Middle frontal gyrus (tissue), 1 donor: ENCODE data around the gene TTN.

Experiments used
- DNase-seq: peaks from one replicate; pipeline ENCODE4 v3.0.0-alpha.2; 2015; ENCODE audit warnings: low spot score; ENCODE audit errors: extremely low spot score

Gene TTN

GRCh38 chr2:178807227-178808008, at the start of gene TTN:
Gene TTN (minus strand): TSS chr2:178807423. CDS start chr2:178804642, 2,781 bp downstream.
- DNase-seq: no peak

GRCh38 chr2:178855151-178855550, 47.9 kb upstream of the TTN start:
- no peak for DNase-seq

- DNase-seq: no peak
Observed at GRCh38 chr2:178848335-178848734, 41.1 kb upstream of the TTN start.

- DNase-seq: no peak
Observed at GRCh38 chr2:178846458-178846802, 39.2 kb upstream of the TTN start.

- no peak for DNase-seq
Observed at GRCh38 chr2:178845566-178846457, 38.6 kb upstream of the TTN start.

GRCh38 chr2:178844701-178845100, 37.5 kb upstream of the TTN start:
- DNase-seq: no peak

- DNase-seq: no peak
Observed at GRCh38 chr2:178844269-178844668, 37.0 kb upstream of the TTN start.

DNA sequence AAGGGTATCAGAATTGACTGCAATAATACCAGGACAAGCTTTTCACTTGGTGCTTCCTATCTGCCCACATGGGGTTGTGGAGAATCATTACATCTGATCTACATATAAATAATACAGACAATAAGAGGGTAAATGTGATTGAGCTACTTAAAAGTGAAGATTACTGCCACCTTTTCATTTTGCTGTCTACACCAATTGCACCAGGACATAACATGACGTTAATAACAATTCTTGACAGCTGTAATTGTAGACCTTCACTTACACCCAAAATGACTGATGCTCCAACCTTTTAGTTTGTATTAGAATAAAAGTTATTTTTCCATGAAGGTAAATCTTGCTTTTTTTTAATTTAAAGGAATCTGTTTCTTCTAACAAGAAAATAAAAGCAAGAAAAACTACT, 36.5 kb upstream of the TTN start:
- DNase-seq: no peak

DNA sequence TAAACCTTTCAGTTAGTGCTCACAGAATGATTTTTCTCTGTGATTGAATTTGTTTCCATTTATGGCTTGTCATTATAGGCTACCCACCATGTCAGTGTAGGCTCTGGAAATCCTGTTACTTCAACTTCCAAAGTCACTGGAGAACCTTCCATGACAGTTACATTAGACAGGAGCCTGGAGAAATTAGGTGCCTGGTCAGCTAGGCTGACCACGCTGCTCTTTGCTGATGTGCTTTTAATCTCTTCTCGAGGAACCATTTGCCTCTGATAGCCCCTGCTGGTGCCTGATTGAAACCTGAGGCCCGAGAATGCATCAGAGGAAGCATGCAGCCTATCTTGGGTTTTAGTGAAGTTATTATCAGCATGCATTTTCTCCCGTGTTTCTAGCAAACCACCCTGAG, 29.6 kb upstream of the TTN start:
- no peak for DNase-seq

DNA sequence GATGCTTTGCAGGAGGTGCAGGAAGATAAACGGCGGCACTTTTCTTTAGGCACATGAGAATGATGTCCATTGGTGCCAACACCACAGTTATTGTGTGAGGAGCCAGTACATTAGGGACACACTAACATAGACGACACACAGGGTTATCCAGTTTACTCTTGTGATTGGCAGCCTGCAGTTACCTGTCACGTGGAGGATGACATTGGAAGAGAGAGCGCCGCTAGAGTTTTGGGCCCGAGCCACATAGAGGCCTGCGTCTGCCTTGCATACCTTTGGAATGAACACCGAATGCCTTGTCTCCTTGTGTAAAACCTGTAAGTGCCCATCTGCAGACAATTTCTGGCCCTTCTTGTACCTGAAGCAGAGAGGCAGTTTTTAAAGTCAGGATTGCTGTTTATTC, 26.9 kb upstream of the TTN start:
- DNase-seq: no peak

DNA sequence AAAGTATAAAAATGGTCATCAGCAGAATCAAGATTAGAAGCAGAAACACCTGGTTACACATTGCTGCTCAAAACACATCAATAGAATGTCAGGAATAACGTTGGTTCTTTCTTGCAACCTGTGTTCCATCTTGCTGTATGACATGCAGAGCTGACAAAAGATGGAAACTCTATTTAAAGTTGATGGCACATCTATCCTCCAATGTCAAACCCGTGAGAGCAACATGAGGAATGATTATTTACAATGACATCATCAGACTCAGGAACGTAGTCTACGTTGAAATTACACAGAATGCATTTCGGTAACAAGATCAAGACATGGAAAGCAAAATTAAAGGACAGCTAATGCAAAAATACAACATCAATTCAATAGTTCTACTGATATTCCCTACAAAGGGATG, 26.2 kb upstream of the TTN start:
- no peak for DNase-seq

DNA sequence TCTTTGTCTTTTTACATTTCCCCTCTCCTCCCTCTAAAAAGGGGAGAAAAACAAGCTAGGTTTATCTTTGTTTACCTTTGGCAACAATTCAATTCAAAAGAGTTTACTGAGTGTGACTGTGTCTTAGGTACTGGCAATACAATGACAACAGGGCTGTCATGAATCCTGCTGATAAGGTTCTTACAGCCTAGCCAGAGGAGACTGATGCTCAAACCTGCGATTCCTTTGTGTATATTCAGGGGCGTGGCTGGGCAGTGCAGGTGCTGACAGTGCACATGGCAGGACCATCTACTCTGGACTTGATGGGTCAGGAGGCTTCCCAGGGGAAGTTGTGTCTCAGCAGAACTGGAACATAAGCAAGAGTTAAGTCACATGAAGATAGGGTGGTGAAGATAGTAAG, 23.2 kb upstream of the TTN start:
- no peak for DNase-seq

- no peak for DNase-seq
Observed at GRCh38 chr2:178829981-178830380, 22.8 kb upstream of the TTN start.

GRCh38 chr2:178829299-178829960, 22.2 kb upstream of the TTN start:
- DNase-seq: no peak

DNA sequence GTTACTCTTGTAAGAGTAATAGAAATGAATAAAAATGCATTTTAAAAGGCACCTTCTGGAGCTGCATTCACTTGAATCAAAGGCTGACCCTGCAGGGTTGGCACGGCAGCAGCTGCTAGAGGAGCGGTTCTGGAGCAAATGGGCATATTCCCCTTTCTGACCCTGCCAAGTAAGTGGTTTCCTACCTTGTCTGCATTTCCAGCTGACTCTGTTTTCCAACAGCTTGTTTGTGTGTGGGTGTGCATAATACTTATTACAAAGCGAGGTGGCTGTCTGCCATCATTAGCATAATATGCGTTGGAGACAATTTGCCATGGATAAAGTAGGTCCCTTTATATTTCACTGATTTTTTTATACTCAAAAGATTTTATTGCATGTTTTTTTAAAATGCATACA, 21.3 kb upstream of the TTN start:
- DNase-seq: no peak

DNA sequence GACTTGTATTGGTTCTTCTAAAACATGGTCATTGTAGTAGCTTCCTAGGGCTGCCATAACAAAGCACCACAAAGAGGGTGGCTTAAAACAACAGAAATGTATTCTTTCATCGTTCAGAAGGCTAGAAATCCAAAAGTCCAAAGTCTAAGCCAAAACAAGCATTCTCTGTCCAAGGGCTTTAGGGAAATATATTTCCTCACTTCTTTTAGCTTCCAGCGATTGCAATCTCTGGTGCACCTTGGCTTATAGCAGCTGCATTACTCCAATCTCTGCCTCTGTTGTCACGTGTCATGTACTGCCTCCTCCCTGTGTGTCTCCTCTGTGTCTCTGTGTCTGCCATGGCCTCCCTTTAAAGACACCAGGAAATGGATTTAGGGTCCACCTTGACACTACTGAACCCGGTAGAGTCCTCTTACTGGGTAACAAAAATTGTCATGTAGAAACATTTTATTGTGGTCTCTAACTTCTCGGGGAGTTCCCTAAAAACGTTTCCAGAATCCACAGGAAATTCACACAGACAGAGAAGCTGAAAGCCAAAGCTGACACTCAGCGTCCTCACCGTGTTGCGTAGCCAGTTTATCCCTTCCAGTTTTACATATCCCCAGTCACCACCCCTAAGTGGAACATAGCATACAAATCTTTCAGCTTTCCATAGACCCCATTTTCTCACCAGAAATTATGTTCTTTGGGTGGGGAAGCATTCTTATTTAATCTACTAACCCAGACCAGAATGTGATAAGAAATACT, 20.7 kb upstream of the TTN start:
- DNase-seq: no peak

- DNase-seq: no peak
Observed at GRCh38 chr2:178827111-178827510, 19.9 kb upstream of the TTN start.

GRCh38 chr2:178825183-178825582, 18.0 kb upstream of the TTN start:
- DNase-seq: no peak

GRCh38 chr2:178824181-178824580, 17.0 kb upstream of the TTN start:
- DNase-seq: no peak

- DNase-seq: no peak
Observed at GRCh38 chr2:178819992-178820391, 12.8 kb upstream of the TTN start.

- DNase-seq: no peak
Observed at GRCh38 chr2:178819147-178819875, 12.1 kb upstream of the TTN start.
